ENCODE measurements around the gene RABGAP1L. TPM values are rescaled to one million over a fixed set of nuclear protein-coding genes. Genes with fewer than 3 reads are reported as not detected.

RABGAP1L gene
- total RNA-seq, 2 experiments from 2014 or later: 59.8 to 67.6 TPM

DNA sequence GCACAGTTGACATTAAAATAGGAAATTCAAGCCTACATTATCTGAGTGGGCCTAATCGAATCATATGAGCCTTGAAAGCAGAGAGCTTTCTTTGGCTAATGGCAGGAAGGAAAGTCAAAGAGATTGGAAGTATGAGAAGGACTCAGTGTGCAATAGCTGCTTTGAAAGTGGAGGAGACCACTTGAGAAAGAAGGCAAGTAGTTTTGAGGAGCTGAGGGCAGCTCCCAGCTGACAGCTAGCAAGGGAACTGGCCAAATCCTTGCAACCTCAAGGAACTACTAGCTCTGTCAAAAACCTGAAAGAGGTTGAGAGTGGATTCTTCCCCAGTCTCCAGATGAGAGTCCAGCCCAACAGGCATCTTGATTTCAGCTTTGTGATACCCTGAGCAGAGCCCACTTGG, 691.4 kb downstream of the RABGAP1L start:
- Mint-ChIP-seq H3K9me3 (no peaks in the 10 kb centered on the region), H3K4me1 (ENCODE audit: low read depth) (peaks cover 8% of the 10 kb centered on the region)
- TF ChIP-seq, protein P1, sequence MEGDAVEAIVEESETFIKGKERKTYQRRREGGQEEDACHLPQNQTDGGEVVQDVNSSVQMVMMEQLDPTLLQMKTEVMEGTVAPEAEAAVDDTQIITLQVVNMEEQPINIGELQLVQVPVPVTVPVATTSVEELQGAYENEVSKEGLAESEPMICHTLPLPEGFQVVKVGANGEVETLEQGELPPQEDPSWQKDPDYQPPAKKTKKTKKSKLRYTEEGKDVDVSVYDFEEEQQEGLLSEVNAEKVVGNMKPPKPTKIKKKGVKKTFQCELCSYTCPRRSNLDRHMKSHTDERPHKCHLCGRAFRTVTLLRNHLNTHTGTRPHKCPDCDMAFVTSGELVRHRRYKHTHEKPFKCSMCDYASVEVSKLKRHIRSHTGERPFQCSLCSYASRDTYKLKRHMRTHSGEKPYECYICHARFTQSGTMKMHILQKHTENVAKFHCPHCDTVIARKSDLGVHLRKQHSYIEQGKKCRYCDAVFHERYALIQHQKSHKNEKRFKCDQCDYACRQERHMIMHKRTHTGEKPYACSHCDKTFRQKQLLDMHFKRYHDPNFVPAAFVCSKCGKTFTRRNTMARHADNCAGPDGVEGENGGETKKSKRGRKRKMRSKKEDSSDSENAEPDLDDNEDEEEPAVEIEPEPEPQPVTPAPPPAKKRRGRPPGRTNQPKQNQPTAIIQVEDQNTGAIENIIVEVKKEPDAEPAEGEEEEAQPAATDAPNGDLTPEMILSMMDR (IDR thresholded peaks at IDR 0.05): no peak

DNA sequence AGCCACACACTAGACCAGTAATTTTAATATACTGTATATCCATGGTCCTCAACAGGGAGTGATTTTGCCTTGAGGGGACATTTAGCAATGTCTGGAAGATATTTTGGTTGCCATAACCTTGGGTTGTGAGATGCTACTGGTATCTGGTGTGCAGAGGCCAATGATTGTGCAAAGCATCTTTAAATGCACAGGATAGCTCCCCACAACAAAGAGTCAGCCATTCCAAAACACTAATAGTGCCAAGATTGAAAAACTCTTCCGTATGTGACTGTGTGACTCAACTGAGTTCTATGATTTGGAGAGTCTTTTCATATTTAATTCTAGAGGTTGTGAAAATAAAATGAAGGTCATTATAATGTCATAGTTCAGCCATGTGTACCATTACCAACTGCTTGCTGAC, 699.0 kb downstream of the RABGAP1L start:
- Histone ChIP-seq H3K27ac (ENCODE audit: low read depth in 1 of 2, low read length in 2 of 2) (no peak overlapping the region), H3K4me1 (ENCODE audit: insufficient read depth, low read length) (no peaks in the 10 kb centered on the region), H3K36me3 (ENCODE audit: insufficient read depth, low read length) (no peaks in the 10 kb centered on the region), H3K27me3 (ENCODE audit: control insufficient read depth in 1 of 2, insufficient read depth in 2 of 2, low read length in 2 of 2) (no peaks in the 10 kb centered on the region), H3K9me3 (ENCODE audit: control insufficient read depth in 1 of 2, insufficient read depth in 1 of 2, low read length in 2 of 2) (peaks cover 0 to 5% of the 10 kb centered on the region in 2 experiments), H3K4me3 (ENCODE audit: low read length) (no peak overlapping the region)
- ChIA-PET POLR2A (no interaction called here), CTCF (no interaction called here)
- TF ChIP-seq, protein P1 (IDR thresholded peaks at IDR 0.05): no peak
- DNase-seq: no peak
- Mint-ChIP-seq H3K27me3 (no peaks in the 10 kb centered on the region), H3K36me3 (ENCODE audit: low read depth) (peaks cover 6% of the 10 kb centered on the region), H3K4me1 (ENCODE audit: low read depth) (no peaks in the 10 kb centered on the region), H3K9me3 (no peaks in the 10 kb centered on the region), H3K4me3 (no peak overlapping the region), H3K27ac (no peak overlapping the region)
- no peak for ATAC-seq (ENCODE audit: poor library complexity)
- intact Hi-C loops (cut with DNase I, micrococcal nuclease): no loop called here

More for the DNA sequence above, 691.4 kb downstream of the RABGAP1L start:
- Histone ChIP-seq H3K27ac (ENCODE audit: low read depth in 1 of 2, low read length in 2 of 2) (no peak overlapping the region), H3K27me3 (ENCODE audit: control insufficient read depth in 1 of 2, insufficient read depth in 2 of 2, low read length in 2 of 2) (no peaks in the 10 kb centered on the region), H3K9me3 (ENCODE audit: control insufficient read depth in 1 of 2, insufficient read depth in 1 of 2, low read length in 2 of 2) (no peaks in the 10 kb centered on the region), H3K4me3 (ENCODE audit: low read length) (no peak overlapping the region), H3K4me1 (ENCODE audit: insufficient read depth, low read length) (no peaks in the 10 kb centered on the region), H3K36me3 (ENCODE audit: insufficient read depth, low read length) (no peaks in the 10 kb centered on the region)
- Mint-ChIP-seq H3K4me3 (no peak overlapping the region), H3K36me3 (ENCODE audit: low read depth) (peaks cover 5% of the 10 kb centered on the region), H3K27me3 (no peaks in the 10 kb centered on the region), H3K27ac (no peak overlapping the region)
- DNase-seq (no peak), ATAC-seq (ENCODE audit: poor library complexity) (no peak)
- intact Hi-C loops (cut with DNase I, micrococcal nuclease): no loop called here
- CTCF ChIA-PET: no interaction called here
- POLR2A ChIA-PET: no interaction called here

DNA sequence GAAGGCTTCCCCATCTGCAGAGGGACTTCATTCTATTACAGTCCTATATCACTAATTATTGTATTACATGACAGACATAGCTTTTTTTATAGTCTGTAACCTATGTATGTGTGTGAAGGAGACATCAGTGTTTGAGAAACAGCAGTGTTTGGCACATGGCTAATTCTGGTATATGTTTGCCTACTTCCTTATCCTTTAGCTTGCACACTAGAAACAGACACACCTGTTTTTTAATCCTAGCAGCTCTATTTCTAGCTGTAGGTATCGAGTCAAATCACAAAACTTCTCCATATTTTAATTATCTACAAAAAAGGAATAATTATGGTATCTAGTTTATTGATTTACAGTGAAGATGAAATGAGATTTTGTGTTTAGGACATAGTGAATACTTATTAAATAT, 711.0 kb downstream of the RABGAP1L start:
- no peaks in the 10 kb centered on the region for H3K9me3 Mint-ChIP-seq
- peaks cover 21% of the 10 kb centered on the region for H3K4me1 Mint-ChIP-seq (ENCODE audit: low read depth)
- no peaks in the 10 kb centered on the region for H3K27me3 Mint-ChIP-seq
- intact Hi-C loops (cut with DNase I, micrococcal nuclease): no loop called here
- H3K9me3 ChIP-seq (ENCODE audit: control insufficient read depth in 1 of 2, insufficient read depth in 1 of 2, low read length in 2 of 2): peaks cover 0 to 3% of the 10 kb centered on the region in 2 experiments
- H3K27ac Mint-ChIP-seq: no peak overlapping the region
- CTCF ChIA-PET: no interaction called here
- H3K4me3 ChIP-seq (ENCODE audit: low read length): no peak overlapping the region
- H3K27me3 ChIP-seq (ENCODE audit: control insufficient read depth in 1 of 2, insufficient read depth in 2 of 2, low read length in 2 of 2): no peaks in the 10 kb centered on the region
- no peak overlapping the region for H3K4me3 Mint-ChIP-seq
- no peaks in the 10 kb centered on the region for H3K4me1 ChIP-seq (ENCODE audit: insufficient read depth, low read length)
- H3K36me3 Mint-ChIP-seq (ENCODE audit: low read depth): no peaks in the 10 kb centered on the region
- H3K27ac ChIP-seq (ENCODE audit: low read depth in 1 of 2, low read length in 2 of 2): no peak overlapping the region
- H3K36me3 ChIP-seq (ENCODE audit: insufficient read depth, low read length): no peaks in the 10 kb centered on the region
- no peak for DNase-seq
- POLR2A ChIA-PET: no interaction called here
- no peak for ATAC-seq (ENCODE audit: poor library complexity)
- TF ChIP-seq, protein P1 (IDR thresholded peaks at IDR 0.05): no peak

Data from CD4-positive, alpha-beta T cell (primary cell).